Esophagus mucosa (tissue), 1 donor: Measurements from ENCODE around the gene MYO1D. TPM values are rescaled to one million over a fixed set of nuclear protein-coding genes. Genes with fewer than 3 reads are reported as not detected.
A peak's percentile ranks its signal among the peaks of the same experiment; 100 is the strongest.
"Not testable (repeated sequence)": the region's sequence is repeated elsewhere in the genome, so short reads cannot be mapped to it uniquely, and the experiment has no call there.

Source experiments
- ATAC-seq: fragments of 200-7000 bp; cut with Tn5 transposase; one replicate; pipeline ENCODE4 v1.9.1; 2020
- total RNA-seq: library from RNA; stranded (reverse); gene quantifications from one replicate; pipeline ENCODE4 v1.2.4, GENCODE V29; 2023
- donor health status: DM: yes; HTN: yes; CAD: no.

Gene MYO1D
- total RNA-seq, 1 donor from 2014 or later, result 55.0 TPM

GRCh38 chr17:32773856-32774694 lies 102.8 kb downstream of the MYO1D start:
- ATAC-seq, result no peak

GRCh38 chr17:32772453-32773025 lies 104.4 kb downstream of the MYO1D start:
- peak; percentile 75 for ATAC-seq

GRCh38 chr17:32771396-32771795 lies 105.5 kb downstream of the MYO1D start:
- ATAC-seq, result no peak

- no peak for ATAC-seq
Observed at GRCh38 chr17:32769846-32770245, 107.1 kb downstream of the MYO1D start.

GRCh38 chr17:32763855-32764439 lies 113.0 kb downstream of the MYO1D start:
- ATAC-seq, result no peak

GRCh38 chr17:32759476-32759875 lies 117.4 kb downstream of the MYO1D start:
- ATAC-seq, result no peak

- ATAC-seq, result no peak
Observed at GRCh38 chr17:32757963-32758362, 119.0 kb downstream of the MYO1D start.

- ATAC-seq, result no peak
Observed at GRCh38 chr17:32756696-32757095, 120.2 kb downstream of the MYO1D start.

- peak; percentile 84 for ATAC-seq
Observed at GRCh38 chr17:32755045-32755805, 121.7 kb downstream of the MYO1D start.

GRCh38 chr17:32752934-32753333 lies 124.0 kb downstream of the MYO1D start:
- no peak for ATAC-seq

GRCh38 chr17:32747856-32748255 lies 129.1 kb downstream of the MYO1D start:
- no peak for ATAC-seq

GRCh38 chr17:32746698-32747097 lies 130.2 kb downstream of the MYO1D start:
- no peak for ATAC-seq

- no peak for ATAC-seq
Observed at GRCh38 chr17:32746280-32746679, 130.6 kb downstream of the MYO1D start.

GRCh38 chr17:32742681-32743538 lies 134.0 kb downstream of the MYO1D start:
- no peak for ATAC-seq

GRCh38 chr17:32741381-32741780 lies 135.5 kb downstream of the MYO1D start:
- ATAC-seq, result no peak

GRCh38 chr17:32739722-32740121 lies 137.2 kb downstream of the MYO1D start:
- no peak for ATAC-seq

- ATAC-seq, result not testable (repeated sequence)
Observed at GRCh38 chr17:32739151-32739550, 137.8 kb downstream of the MYO1D start.

GRCh38 chr17:32733401-32733800 lies 143.5 kb downstream of the MYO1D start:
- ATAC-seq, result no peak

GRCh38 chr17:32732900-32733299 lies 144.0 kb downstream of the MYO1D start:
- ATAC-seq, result no peak

GRCh38 chr17:32732296-32732642 lies 144.7 kb downstream of the MYO1D start:
- no peak for ATAC-seq

GRCh38 chr17:32731556-32732295 lies 145.2 kb downstream of the MYO1D start:
- peak; percentile 23 for ATAC-seq
